Stomach (tissue), 4 donors: ENCODE data around the gene PFN2.

Experiments
- CTCF ChIP-seq, 7 experiments: fragments of 450-650 bp in 4 of 7; fragments of 200-600 bp in 3 of 7; sonication (generic) in 3 of 7; IDR thresholded peaks; one replicate each; pipeline ENCODE4 v1.5.1; 2016 to 2019; ENCODE audit warnings: antibody characterized with exemption in 7 of 7, control low read depth in 2 of 7, mild to moderate bottlenecking in 1 of 7
- POLR2AphosphoS5 ChIP-seq, 3 donors: sonication (generic); formaldehyde crosslinking; IDR thresholded peaks; one replicate each; pipeline ENCODE4 v1.6.1; 2016; ENCODE audit warnings: antibody characterized with exemption in 3 of 3

DNA sequence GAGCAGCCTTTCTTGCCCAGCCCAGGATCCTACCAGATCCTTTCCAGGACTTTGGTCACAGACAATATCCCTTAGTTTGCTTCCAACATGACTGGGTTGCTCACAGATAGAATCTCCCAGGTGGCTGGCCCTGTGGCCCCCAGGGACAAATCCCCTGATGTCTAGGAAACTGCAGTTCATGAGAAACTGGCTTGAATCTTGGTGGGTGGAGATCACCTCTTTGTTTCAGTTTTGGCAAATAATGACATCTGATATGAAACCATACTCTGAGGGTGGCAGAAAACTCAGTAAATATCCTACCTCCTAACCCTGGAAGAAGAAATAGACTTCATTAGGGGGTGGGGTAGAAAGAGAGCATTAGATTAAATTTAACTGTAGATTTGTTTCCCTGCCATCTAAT is 44.1 kb upstream of the PFN2 start:
- no peak for TF ChIP-seq CTCF (IDR thresholded peaks at IDR 0.05)
- no peak for TF ChIP-seq POLR2AphosphoS5 (IDR thresholded peaks at IDR 0.05)
